Stomach (tissue), 4 donors: ENCODE results near the gene GAN.

Experiments used
- POLR2A ChIP-seq, 4 donors: fragments of 450-650 bp; IDR thresholded peaks; one replicate each; pipeline ENCODE4 v1.6.1; 2016; ENCODE audit warnings: antibody characterized with exemption in 4 of 4, control low read depth in 2 of 4, mild to moderate bottlenecking in 1 of 4, moderate library complexity in 1 of 4
- POLR2AphosphoS5 ChIP-seq, 3 donors: sonication (generic); formaldehyde crosslinking; IDR thresholded peaks; one replicate each; pipeline ENCODE4 v1.6.1; 2016; ENCODE audit warnings: antibody characterized with exemption in 3 of 3
- TF ChIP-seq, protein P1 (sequence below), 7 experiments: fragments of 450-650 bp in 4 of 7; fragments of 200-600 bp in 3 of 7; sonication (generic) in 3 of 7; IDR thresholded peaks; one replicate each; pipeline ENCODE4 v1.5.1; 2016 to 2019; ENCODE audit warnings: antibody characterized with exemption in 7 of 7, control low read depth in 2 of 7, mild to moderate bottlenecking in 1 of 7

DNA sequence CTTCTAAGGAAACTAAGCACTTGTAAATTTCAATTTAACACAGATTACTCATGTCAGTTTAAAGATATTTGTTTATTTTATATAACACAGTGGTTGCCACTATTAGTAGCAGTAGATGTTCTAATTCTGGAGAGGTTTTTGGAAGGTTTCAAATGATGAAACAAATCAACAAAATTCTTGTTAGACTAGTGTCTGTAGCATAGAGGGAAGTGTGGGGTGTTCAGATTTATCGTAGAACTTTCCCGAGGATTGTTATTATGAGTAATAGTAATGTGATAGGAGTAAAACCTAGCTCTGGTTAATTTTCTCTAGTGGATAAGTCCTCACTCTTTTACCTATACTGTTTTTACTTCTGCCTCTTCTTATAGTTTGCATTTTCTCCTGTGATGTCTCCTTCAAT is 6.3 kb downstream of the GAN start:
- TF ChIP-seq, protein P1, sequence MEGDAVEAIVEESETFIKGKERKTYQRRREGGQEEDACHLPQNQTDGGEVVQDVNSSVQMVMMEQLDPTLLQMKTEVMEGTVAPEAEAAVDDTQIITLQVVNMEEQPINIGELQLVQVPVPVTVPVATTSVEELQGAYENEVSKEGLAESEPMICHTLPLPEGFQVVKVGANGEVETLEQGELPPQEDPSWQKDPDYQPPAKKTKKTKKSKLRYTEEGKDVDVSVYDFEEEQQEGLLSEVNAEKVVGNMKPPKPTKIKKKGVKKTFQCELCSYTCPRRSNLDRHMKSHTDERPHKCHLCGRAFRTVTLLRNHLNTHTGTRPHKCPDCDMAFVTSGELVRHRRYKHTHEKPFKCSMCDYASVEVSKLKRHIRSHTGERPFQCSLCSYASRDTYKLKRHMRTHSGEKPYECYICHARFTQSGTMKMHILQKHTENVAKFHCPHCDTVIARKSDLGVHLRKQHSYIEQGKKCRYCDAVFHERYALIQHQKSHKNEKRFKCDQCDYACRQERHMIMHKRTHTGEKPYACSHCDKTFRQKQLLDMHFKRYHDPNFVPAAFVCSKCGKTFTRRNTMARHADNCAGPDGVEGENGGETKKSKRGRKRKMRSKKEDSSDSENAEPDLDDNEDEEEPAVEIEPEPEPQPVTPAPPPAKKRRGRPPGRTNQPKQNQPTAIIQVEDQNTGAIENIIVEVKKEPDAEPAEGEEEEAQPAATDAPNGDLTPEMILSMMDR (IDR thresholded peaks at IDR 0.05): no peak
- TF ChIP-seq POLR2A (IDR thresholded peaks at IDR 0.05): no peak
- TF ChIP-seq POLR2AphosphoS5 (IDR thresholded peaks at IDR 0.05): no peak
